ENCODE measurements around the gene ABCA13.

Gene ABCA13

DNA sequence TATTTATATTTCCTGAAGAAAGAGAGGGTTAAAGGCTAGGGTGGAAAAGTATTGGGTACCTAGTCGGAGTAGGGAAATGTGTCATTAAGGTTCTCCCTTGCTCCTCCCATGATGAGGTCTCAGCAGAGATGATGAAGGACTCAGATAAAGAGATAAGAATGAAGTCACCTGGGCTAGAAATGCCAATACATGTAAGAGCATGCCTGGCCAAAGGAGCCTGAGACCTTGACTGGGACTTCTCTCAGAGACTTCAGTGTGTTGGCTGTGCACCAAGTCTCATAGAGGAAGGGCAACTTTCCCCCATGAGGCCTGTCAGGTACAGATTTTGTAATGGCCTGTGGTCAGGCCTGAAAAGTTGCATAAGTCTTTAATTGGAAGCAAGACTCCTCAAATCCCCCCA is 392.1 kb downstream of the ABCA13 start:
- H3K4me3 Mint-ChIP-seq: no peak overlapping the region
- no peaks in the 10 kb centered on the region for H3K27me3 Mint-ChIP-seq

DNA sequence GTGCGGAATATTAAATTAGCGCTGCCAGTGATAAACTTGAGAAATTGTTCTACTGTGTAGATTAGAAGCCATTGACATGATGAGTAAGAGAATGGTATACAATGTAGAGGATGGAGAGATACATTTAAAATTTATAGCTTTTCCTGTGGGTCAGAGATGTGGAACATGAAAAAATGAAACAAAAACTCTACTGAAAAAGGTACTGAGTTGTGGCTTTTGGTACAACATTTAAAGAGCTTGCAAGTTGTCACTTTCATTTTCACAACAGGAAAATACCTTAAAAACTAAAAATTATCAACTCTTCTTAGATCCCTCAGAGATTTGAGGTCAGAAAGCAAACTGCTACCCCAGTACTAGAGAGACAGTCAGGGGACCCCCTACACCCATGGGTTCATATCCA is 404.3 kb downstream of the ABCA13 start:
- Mint-ChIP-seq H3K27ac (no peak overlapping the region), H3K9me3 (no peaks in the 10 kb centered on the region), H3K4me1 (no peaks in the 10 kb centered on the region), H3K36me3 (no peaks in the 10 kb centered on the region), H3K27me3 (no peaks in the 10 kb centered on the region), H3K4me3 (no peak overlapping the region)
- ATAC-seq: no peak

More for the DNA sequence above, 392.1 kb downstream of the ABCA13 start:
- ATAC-seq: no peak
- H3K9me3 Mint-ChIP-seq: no peaks in the 10 kb centered on the region
- H3K4me1 Mint-ChIP-seq: no peaks in the 10 kb centered on the region
- no peak overlapping the region for H3K27ac Mint-ChIP-seq
- no peaks in the 10 kb centered on the region for H3K36me3 Mint-ChIP-seq

- peaks cover 9% of the 10 kb centered on the region for H3K9me3 Mint-ChIP-seq
- no peaks in the 10 kb centered on the region for H3K36me3 Mint-ChIP-seq
- no peaks in the 10 kb centered on the region for H3K4me1 Mint-ChIP-seq
- H3K27ac Mint-ChIP-seq: no peak overlapping the region
- no peaks in the 10 kb centered on the region for H3K27me3 Mint-ChIP-seq
- no peak overlapping the region for H3K4me3 Mint-ChIP-seq
- ATAC-seq: no peak
Observed at GRCh38 chr7:48587475-48587874, 416.2 kb downstream of the ABCA13 start.

DNA sequence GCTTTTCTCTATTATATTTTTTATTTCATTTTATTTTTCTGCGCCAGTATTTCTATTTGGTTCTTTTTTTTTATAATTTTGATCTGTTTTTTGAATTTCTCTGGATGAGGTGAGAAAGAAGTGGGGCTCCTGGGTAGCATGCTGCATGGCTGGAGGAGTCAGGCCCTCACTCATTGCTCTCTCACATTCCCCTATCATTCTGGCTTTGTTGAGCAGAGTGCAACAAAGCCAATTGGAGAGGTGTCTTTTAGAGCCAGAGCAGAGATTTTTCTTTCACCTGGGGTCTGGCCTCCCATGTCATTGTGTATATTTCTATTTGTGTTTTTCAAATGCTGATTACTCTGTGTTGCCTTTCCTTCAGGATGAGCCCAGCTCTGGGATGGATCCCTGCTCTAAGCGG is 423.1 kb downstream of the ABCA13 start:
- ATAC-seq: no peak
- H3K9me3 Mint-ChIP-seq: peaks cover 6% of the 10 kb centered on the region
- H3K27me3 Mint-ChIP-seq: no peaks in the 10 kb centered on the region
- H3K4me3 Mint-ChIP-seq: no peak overlapping the region
- no peak overlapping the region for H3K27ac Mint-ChIP-seq
- H3K36me3 Mint-ChIP-seq: no peaks in the 10 kb centered on the region
- H3K4me1 Mint-ChIP-seq: no peaks in the 10 kb centered on the region

DNA sequence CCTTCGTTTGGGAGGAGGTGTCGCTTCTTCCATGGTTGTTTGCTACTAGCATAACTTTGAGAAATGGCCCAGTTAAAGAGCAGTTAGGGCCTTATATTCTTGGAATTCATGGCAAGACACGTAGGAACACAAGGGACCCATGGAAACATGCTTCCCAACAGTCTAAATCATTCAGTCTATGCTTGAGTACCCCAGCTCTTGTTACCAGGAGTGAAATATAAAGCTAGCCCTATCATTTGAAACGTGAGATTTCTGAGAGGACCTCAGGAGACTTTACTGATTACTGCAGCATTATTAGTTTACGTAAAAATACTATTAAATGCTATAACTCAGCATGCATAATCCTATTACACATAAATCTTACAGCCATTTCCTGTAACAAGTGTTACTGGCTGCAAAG is 424.5 kb downstream of the ABCA13 start:
- Mint-ChIP-seq H3K36me3 (no peaks in the 10 kb centered on the region), H3K9me3 (peaks cover 2% of the 10 kb centered on the region), H3K27ac (no peak overlapping the region), H3K4me1 (no peaks in the 10 kb centered on the region), H3K27me3 (no peaks in the 10 kb centered on the region), H3K4me3 (no peak overlapping the region)
- ATAC-seq: no peak

DNA sequence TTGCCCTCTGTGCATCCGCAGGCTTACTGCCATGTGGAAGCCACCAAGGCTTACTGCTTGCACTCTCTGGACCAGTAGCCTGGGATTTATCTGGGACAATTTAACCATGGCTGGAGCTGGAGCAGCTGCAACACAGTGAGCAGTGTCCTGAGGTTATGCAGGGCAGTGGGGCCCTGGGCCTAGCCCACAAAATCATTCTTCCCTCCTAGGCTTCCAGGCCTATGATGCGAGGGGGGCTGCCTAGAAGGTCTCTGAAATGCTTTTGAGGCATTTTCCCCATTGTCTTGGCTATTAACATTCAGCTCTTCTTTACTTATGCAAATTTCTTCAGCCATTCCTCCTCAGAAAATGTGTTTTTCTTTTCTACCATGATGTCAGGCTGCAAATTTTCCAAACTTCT is 439.4 kb downstream of the ABCA13 start:
- Mint-ChIP-seq H3K9me3 (peaks cover 5% of the 10 kb centered on the region), H3K4me1 (no peaks in the 10 kb centered on the region), H3K27ac (no peak overlapping the region), H3K4me3 (no peak overlapping the region), H3K36me3 (no peaks in the 10 kb centered on the region), H3K27me3 (no peaks in the 10 kb centered on the region)
- no peak for ATAC-seq

- no peaks in the 10 kb centered on the region for H3K27me3 Mint-ChIP-seq
- ATAC-seq: no peak
- peaks cover 5% of the 10 kb centered on the region for H3K9me3 Mint-ChIP-seq
- H3K4me3 Mint-ChIP-seq: no peak overlapping the region
- H3K36me3 Mint-ChIP-seq: no peaks in the 10 kb centered on the region
- H3K27ac Mint-ChIP-seq: no peak overlapping the region
- H3K4me1 Mint-ChIP-seq: no peaks in the 10 kb centered on the region
Observed at GRCh38 chr7:48611993-48612392, 440.7 kb downstream of the ABCA13 start.

DNA sequence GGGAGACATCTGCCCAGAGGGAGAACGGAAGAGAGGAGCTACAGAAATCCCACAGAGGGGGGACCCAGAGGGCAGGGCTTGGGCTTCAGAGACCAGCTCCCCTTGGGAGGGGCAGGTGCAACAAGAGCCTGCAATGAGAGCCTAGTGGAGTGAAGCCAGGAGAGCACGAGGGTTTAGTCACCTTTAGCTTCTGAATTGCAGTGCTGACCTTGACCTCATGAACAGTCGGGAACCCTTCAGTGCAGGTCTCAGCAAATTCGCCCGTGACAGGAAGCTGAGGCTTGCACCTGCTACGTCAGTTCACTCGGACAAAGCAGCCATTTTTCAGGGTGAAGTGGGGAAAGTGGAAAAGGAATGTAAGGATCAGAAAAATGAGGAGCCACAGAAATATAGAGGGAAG is 446.2 kb downstream of the ABCA13 start:
- no peak for ATAC-seq
- Mint-ChIP-seq H3K4me3 (no peak overlapping the region), H3K9me3 (peaks cover 4% of the 10 kb centered on the region), H3K27me3 (no peaks in the 10 kb centered on the region), H3K36me3 (no peaks in the 10 kb centered on the region), H3K4me1 (no peaks in the 10 kb centered on the region), H3K27ac (no peak overlapping the region)

DNA sequence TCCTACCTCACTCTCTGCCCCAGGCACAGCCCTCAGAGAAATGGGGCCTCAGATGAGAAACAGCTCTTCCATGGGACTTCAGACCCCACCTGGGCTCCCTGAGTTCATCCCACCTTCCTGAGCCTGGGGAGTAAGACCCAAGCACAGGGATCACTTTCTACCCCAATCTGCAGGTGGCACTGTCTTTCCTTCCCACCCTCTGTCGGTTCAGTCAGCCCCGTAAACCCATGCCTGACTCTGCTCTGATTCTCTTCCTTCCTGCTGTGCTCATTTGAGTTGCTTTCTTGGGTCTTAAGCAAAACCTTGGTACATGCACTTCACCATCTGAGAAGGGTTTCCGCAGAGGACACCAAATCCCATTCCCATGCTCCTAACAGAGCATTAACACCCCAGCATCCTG is 446.7 kb downstream of the ABCA13 start:
- Mint-ChIP-seq H3K9me3 (peaks cover 4% of the 10 kb centered on the region), H3K4me1 (no peaks in the 10 kb centered on the region), H3K27me3 (no peaks in the 10 kb centered on the region), H3K4me3 (no peak overlapping the region), H3K36me3 (no peaks in the 10 kb centered on the region), H3K27ac (no peak overlapping the region)
- ATAC-seq: no peak

DNA sequence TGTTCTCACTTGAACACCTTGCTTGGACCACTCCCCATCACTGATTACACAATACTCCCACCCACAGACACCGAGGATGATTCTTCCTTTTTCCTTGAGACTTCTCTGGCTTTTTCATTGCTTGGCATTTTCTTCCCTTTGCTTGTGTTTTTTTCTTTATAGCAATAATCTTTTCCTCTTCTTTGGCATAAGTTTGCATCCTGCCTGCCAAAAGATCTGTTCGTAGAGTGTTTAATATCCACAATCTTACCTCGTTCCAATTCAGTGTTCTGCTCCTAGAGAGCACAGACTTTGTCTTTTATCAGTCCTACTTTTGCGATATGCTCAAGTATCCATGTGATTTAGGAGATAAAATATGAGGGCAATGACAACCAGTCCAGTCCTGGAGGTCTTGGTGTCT is 449.8 kb downstream of the ABCA13 start:
- Mint-ChIP-seq H3K36me3 (no peaks in the 10 kb centered on the region), H3K27ac (no peak overlapping the region), H3K27me3 (no peaks in the 10 kb centered on the region), H3K4me1 (no peaks in the 10 kb centered on the region), H3K4me3 (no peak overlapping the region), H3K9me3 (peaks cover 4% of the 10 kb centered on the region)
- no peak for ATAC-seq

GRCh38 chr7:48627164-48627563 is 455.9 kb downstream of the ABCA13 start:
- no peaks in the 10 kb centered on the region for H3K4me1 Mint-ChIP-seq
- H3K9me3 Mint-ChIP-seq: peaks cover 10% of the 10 kb centered on the region
- no peak overlapping the region for H3K27ac Mint-ChIP-seq
- H3K27me3 Mint-ChIP-seq: no peaks in the 10 kb centered on the region
- no peaks in the 10 kb centered on the region for H3K36me3 Mint-ChIP-seq
- H3K4me3 Mint-ChIP-seq: no peak overlapping the region
- no peak for ATAC-seq

DNA sequence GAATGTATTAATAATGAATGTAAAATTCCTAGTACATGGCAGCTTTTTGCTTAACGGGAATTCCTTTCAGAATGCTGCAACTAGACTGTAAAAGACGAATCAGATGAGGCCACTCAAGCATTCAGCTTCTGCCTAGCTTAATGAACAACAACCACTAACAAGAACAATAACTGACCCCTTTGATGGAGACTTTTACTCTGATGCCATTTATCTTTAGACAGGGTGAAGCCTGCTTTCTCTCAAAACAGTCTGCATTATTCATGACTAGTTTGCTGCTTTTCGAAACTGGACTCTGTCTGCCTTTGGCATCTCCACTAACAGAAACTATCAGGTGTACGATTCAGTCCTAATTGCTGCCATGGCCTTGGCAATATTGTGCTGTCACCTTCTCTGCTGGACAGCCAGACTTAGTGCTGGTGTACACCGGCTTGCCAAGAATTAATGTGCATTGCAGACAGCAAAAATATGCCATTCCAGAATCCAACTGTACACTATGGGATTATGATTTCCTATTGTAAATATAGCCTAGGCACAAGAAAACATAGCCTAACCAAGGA is 457.6 kb downstream of the ABCA13 start:
- no peaks in the 10 kb centered on the region for H3K27me3 Mint-ChIP-seq
- peaks cover 10% of the 10 kb centered on the region for H3K9me3 Mint-ChIP-seq
- H3K4me1 Mint-ChIP-seq: no peaks in the 10 kb centered on the region
- ATAC-seq: no peak
- H3K27ac Mint-ChIP-seq: no peak overlapping the region
- H3K36me3 Mint-ChIP-seq: no peaks in the 10 kb centered on the region
- H3K4me3 Mint-ChIP-seq: no peak overlapping the region

DNA sequence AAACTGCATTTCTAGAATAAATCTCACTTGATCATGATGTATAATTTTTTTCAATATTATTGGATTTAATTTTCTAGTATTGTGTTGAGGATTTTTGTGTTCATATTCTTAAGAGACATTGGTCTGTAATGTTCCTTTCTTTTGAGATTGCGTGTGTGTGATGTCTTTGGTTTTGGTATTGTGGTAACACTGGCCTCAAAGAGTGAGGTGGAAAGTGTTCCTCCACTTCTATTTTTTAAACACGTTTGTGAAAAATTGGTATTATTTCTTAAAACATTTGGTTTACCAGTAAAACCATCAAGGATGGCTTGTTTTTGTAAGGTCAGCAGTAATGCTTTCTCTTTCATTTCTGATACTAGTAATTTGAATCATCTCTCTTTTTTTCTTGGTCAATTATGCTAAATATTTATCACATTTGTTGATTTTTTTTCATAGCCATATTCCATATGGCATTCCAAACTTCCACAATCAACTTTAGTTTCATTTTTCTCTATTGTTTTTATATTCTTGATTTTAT is 462.9 kb downstream of the ABCA13 start:
- ATAC-seq: no peak
- Mint-ChIP-seq H3K36me3 (no peaks in the 10 kb centered on the region), H3K9me3 (peaks cover 4% of the 10 kb centered on the region), H3K4me1 (no peaks in the 10 kb centered on the region), H3K27ac (no peak overlapping the region), H3K27me3 (no peaks in the 10 kb centered on the region), H3K4me3 (no peak overlapping the region)

- no peak for ATAC-seq
- no peak overlapping the region for H3K4me3 Mint-ChIP-seq
- H3K9me3 Mint-ChIP-seq: peaks cover 2% of the 10 kb centered on the region
- no peaks in the 10 kb centered on the region for H3K27me3 Mint-ChIP-seq
- no peak overlapping the region for H3K27ac Mint-ChIP-seq
- H3K36me3 Mint-ChIP-seq: no peaks in the 10 kb centered on the region
- H3K4me1 Mint-ChIP-seq: no peaks in the 10 kb centered on the region
Observed at GRCh38 chr7:48635796-48636195, 464.5 kb downstream of the ABCA13 start.

DNA sequence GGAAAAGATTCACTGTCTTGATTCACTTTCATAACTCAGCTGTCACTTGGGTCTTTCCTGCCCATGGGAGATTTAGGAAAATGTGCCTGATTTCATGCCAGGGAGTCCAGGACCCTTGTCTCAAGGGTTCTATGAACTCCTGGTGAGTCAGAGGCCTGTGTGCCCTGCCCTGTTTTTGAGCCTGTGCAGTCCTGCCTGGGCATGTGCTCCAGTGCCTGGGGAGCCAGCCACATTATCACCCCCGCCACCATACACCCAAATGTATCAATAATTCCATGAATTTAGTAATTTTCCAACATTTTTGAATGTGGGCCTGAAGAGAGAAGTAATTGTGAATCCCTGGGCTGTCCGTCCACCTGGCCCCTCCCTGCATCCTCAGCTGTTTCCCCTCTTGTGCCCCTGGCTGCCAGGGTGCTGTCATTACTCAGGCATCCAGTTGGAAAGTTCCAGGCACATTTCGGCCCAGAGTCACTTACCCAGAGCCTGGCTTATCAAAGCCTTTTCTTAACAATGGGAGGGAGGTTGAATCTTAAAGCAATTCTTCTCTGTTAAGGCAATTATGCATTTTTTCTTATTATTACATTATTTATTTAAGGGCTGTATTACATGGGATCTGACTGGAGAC is 465.2 kb downstream of the ABCA13 start:
- Mint-ChIP-seq H3K36me3 (no peaks in the 10 kb centered on the region), H3K27ac (no peak overlapping the region), H3K4me3 (no peak overlapping the region), H3K27me3 (no peaks in the 10 kb centered on the region), H3K9me3 (peaks cover 2% of the 10 kb centered on the region), H3K4me1 (no peaks in the 10 kb centered on the region)
- no peak for ATAC-seq

DNA sequence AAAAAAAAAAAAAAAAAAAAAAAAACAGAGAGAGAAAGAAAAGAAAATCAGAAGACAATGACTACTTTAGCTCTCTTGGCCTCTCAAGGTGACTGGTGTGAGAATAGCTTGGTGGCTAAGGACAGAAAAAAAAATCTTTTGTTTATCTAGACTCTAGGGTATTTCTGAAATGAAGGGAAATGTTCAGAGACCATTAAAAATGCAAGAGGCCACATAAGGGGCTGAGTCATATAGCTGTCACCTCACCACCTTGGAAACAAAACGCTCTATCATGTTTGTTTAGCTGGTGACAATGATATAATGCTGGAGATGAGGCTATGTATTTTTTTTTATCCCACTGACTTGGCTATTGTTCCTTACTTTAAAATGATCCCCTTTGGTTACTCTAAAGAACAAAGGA is 466.1 kb downstream of the ABCA13 start:
- Mint-ChIP-seq H3K27ac (no peak overlapping the region), H3K27me3 (no peaks in the 10 kb centered on the region), H3K4me1 (no peaks in the 10 kb centered on the region), H3K36me3 (no peaks in the 10 kb centered on the region), H3K4me3 (no peak overlapping the region), H3K9me3 (no peaks in the 10 kb centered on the region)
- ATAC-seq: no peak
